Measurements from ENCODE around the gene CAMTA1.

The CAMTA1 gene

DNA sequence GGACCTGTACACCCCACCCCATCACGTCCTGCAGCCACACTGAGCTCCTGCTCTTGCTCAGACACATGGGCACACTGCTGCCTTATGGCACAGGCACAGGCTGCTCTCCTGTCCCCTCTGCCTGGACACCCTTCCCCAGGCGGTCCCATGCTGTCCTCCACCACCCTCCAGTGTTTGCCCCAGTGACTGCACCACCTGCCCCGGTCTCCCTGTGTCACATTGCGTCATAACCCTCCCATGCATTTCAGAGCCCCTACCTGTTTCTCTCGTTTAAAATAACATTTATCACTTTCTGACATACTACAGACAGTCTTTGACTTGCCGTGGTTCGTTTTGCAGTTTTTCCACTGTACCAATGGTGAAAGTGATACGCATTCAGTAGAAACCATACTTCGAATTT, 159.2 kb downstream of the CAMTA1 start:
- Histone ChIP-seq H3K4me2 (ENCODE audit: low read depth, low read length, poor library complexity, severe bottlenecking) (no peak overlapping the region), H3K9me3 (ENCODE audit: insufficient read depth, low read length) (no peaks in the 10 kb centered on the region), H3K4me3 (ENCODE audit: insufficient read depth, low read length, poor library complexity, severe bottlenecking) (no peak overlapping the region), H4K20me1 (ENCODE audit: low read depth, low read length) (no peaks in the 10 kb centered on the region), H3K79me2 (ENCODE audit: insufficient read depth, low read length) (no peaks in the 10 kb centered on the region), H3K27me3 (ENCODE audit: low read length) (no peaks in the 10 kb centered on the region), H3K27ac (ENCODE audit: low read depth, low read length) (no peak overlapping the region), H3K9ac (ENCODE audit: low read length) (no peak overlapping the region), H3K9me2 (replicated peaks; ENCODE audit: insufficient read depth, low read length) (no peaks in the 10 kb centered on the region), H3F3A (ENCODE audit: insufficient read depth) (no peaks in the 10 kb centered on the region), H3K36me3 (ENCODE audit: low read length) (no peaks in the 10 kb centered on the region), H2AFZ (ENCODE audit: low read depth, low read length, severe bottlenecking) (no peak overlapping the region)
- no peak for TF ChIP-seq EZH2phosphoT487 (conservative IDR thresholded peaks at IDR 0.05; ENCODE audit: low read length)
- TF ChIP-seq, protein P1, sequence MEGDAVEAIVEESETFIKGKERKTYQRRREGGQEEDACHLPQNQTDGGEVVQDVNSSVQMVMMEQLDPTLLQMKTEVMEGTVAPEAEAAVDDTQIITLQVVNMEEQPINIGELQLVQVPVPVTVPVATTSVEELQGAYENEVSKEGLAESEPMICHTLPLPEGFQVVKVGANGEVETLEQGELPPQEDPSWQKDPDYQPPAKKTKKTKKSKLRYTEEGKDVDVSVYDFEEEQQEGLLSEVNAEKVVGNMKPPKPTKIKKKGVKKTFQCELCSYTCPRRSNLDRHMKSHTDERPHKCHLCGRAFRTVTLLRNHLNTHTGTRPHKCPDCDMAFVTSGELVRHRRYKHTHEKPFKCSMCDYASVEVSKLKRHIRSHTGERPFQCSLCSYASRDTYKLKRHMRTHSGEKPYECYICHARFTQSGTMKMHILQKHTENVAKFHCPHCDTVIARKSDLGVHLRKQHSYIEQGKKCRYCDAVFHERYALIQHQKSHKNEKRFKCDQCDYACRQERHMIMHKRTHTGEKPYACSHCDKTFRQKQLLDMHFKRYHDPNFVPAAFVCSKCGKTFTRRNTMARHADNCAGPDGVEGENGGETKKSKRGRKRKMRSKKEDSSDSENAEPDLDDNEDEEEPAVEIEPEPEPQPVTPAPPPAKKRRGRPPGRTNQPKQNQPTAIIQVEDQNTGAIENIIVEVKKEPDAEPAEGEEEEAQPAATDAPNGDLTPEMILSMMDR (IDR thresholded peaks at IDR 0.05; ENCODE audit: insufficient read depth, low read length, poor library complexity, severe bottlenecking) = no peak

DNA sequence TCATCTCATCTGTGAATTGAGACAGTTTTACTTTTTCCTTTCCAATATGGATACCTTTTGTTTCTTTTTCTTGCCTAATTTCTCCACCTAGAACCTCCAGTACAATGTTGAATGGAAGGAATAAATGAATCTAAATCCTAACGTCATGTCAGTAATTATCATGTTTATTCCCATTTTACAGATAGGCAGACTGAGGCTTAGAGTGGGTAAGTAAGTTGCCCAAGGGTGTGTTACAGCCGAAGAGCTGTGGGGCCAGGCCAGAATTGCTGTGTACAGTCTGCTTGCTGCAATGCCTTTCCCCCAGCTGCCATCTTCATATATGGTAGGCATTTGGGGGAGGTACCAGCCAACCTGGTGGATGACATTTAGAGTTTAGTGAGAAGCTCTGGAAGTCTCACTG, 162.7 kb downstream of the CAMTA1 start:
- H3K9ac ChIP-seq (ENCODE audit: low read length) = no peak overlapping the region

DNA sequence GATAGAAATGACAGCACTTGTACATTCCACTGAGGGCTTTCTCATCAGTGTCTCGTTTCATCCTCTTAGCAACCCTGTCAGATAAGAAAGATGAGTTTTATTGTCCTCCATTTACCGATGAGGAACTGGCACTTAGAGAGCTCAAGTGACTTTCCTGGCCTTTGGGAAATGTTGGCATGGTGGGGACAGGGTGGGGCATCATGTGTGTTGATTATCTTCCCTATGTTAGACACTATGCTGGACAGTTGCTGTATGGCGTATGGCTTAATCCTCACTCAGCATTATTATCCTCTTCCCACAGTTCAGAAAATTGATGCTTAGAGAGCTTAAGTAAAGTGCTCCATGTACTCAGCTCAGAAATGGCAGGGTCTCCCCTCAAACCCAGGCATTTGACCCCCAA, 163.2 kb downstream of the CAMTA1 start:
- no peak for TF ChIP-seq EZH2phosphoT487 (conservative IDR thresholded peaks at IDR 0.05; ENCODE audit: low read length)
- TF ChIP-seq, protein P1 (IDR thresholded peaks at IDR 0.05; ENCODE audit: insufficient read depth, low read length, poor library complexity, severe bottlenecking) = no peak
- no peaks in the 10 kb centered on the region for H3K9me2 ChIP-seq (replicated peaks; ENCODE audit: insufficient read depth, low read length)
- no peaks in the 10 kb centered on the region for H3K9me3 ChIP-seq (ENCODE audit: insufficient read depth, low read length)
- no peak overlapping the region for H2AFZ ChIP-seq (ENCODE audit: low read depth, low read length, severe bottlenecking)
- no peaks in the 10 kb centered on the region for H3K79me2 ChIP-seq (ENCODE audit: insufficient read depth, low read length)
- H4K20me1 ChIP-seq (ENCODE audit: low read depth, low read length) = no peaks in the 10 kb centered on the region
- no peaks in the 10 kb centered on the region for H3F3A ChIP-seq (ENCODE audit: insufficient read depth)
- no peak overlapping the region for H3K9ac ChIP-seq (ENCODE audit: low read length)
- no peak overlapping the region for H3K4me2 ChIP-seq (ENCODE audit: low read depth, low read length, poor library complexity, severe bottlenecking)
- H3K27me3 ChIP-seq (ENCODE audit: low read length) = no peaks in the 10 kb centered on the region
- no peaks in the 10 kb centered on the region for H3K36me3 ChIP-seq (ENCODE audit: low read length)
- H3K27ac ChIP-seq (ENCODE audit: low read depth, low read length) = no peak overlapping the region
- H3K4me3 ChIP-seq (ENCODE audit: insufficient read depth, low read length, poor library complexity, severe bottlenecking) = no peak overlapping the region

More for the DNA sequence above, 162.7 kb downstream of the CAMTA1 start:
- no peak for TF ChIP-seq EZH2phosphoT487 (conservative IDR thresholded peaks at IDR 0.05; ENCODE audit: low read length)
- TF ChIP-seq, protein P1 (IDR thresholded peaks at IDR 0.05; ENCODE audit: insufficient read depth, low read length, poor library complexity, severe bottlenecking) = no peak
- no peak overlapping the region for H2AFZ ChIP-seq (ENCODE audit: low read depth, low read length, severe bottlenecking)
- H3K27me3 ChIP-seq (ENCODE audit: low read length) = no peaks in the 10 kb centered on the region
- no peaks in the 10 kb centered on the region for H4K20me1 ChIP-seq (ENCODE audit: low read depth, low read length)
- H3K27ac ChIP-seq (ENCODE audit: low read depth, low read length) = no peak overlapping the region
- H3K36me3 ChIP-seq (ENCODE audit: low read length) = no peaks in the 10 kb centered on the region
- no peak overlapping the region for H3K4me2 ChIP-seq (ENCODE audit: low read depth, low read length, poor library complexity, severe bottlenecking)
- no peaks in the 10 kb centered on the region for H3K9me3 ChIP-seq (ENCODE audit: insufficient read depth, low read length)
- H3K9me2 ChIP-seq (replicated peaks; ENCODE audit: insufficient read depth, low read length) = no peaks in the 10 kb centered on the region
- no peak overlapping the region for H3K4me3 ChIP-seq (ENCODE audit: insufficient read depth, low read length, poor library complexity, severe bottlenecking)
- no peaks in the 10 kb centered on the region for H3K79me2 ChIP-seq (ENCODE audit: insufficient read depth, low read length)
- no peaks in the 10 kb centered on the region for H3F3A ChIP-seq (ENCODE audit: insufficient read depth)

Measured in SU-DHL-6 (cell line).